LNCAP (cell line): ENCODE measurements around the gene SLC22A2.

Experiments used
- CTCF ChIP-seq: fragments of 450-650 bp; IDR thresholded peaks from 2 replicates; pipeline ENCODE4 v1.5.1; 2017; ENCODE audit warnings: mild to moderate bottlenecking

Gene SLC22A2

GRCh38 chr6:160261991-160262680, 3.5 kb upstream of the SLC22A2 start:
- no peak for TF ChIP-seq CTCF

GRCh38 chr6:160260803-160261450, 2.3 kb upstream of the SLC22A2 start:
- no peak for TF ChIP-seq CTCF

- no peak for TF ChIP-seq CTCF
Observed at GRCh38 chr6:160260367-160260766, 1.7 kb upstream of the SLC22A2 start.

- no peak for TF ChIP-seq CTCF
Observed at GRCh38 chr6:160259598-160259997, 977 bp upstream of the SLC22A2 start.

- no peak for TF ChIP-seq CTCF
Observed at GRCh38 chr6:160259143-160259425, 463 bp upstream of the SLC22A2 start.

- TF ChIP-seq CTCF = no peak
Observed at GRCh38 chr6:160256445-160256844, 2.2 kb downstream of the SLC22A2 start.

- TF ChIP-seq CTCF = no peak
Observed at GRCh38 chr6:160254467-160255312, 3.9 kb downstream of the SLC22A2 start.
